GM18511 (cell line): Measurements from ENCODE around the gene SKI.

Experiments
- ATAC-seq: cut with Tn5 transposase; IDR thresholded peaks from one replicate; pipeline ENCODE4 v1.9.1; 2021; ENCODE audit warnings: mild to moderate bottlenecking, moderate library complexity; ENCODE audit not compliant: unreplicated experiment

SKI gene

GRCh38 chr1:2274929-2275475 lies 46.9 kb downstream of the SKI start:
- no peak for ATAC-seq

GRCh38 chr1:2275796-2276536 lies 47.8 kb downstream of the SKI start:
- no peak for ATAC-seq

- ATAC-seq: no peak
These were observed 48.9 kb downstream of the SKI start for GRCh38 chr1:2276803-2277580.

- no peak for ATAC-seq
These were observed 49.8 kb downstream of the SKI start for GRCh38 chr1:2277741-2278488.

- ATAC-seq: no peak
These were observed 50.6 kb downstream of the SKI start for GRCh38 chr1:2278591-2279209.

- no peak for ATAC-seq
These were observed 51.1 kb downstream of the SKI start for GRCh38 chr1:2279210-2279639.

GRCh38 chr1:2279817-2280216 lies 51.7 kb downstream of the SKI start:
- no peak for ATAC-seq

- no peak for ATAC-seq
These were observed 54.6 kb downstream of the SKI start for GRCh38 chr1:2282556-2283270.

- ATAC-seq: no peak
These were observed 55.4 kb downstream of the SKI start for GRCh38 chr1:2283371-2283990.

- no peak for ATAC-seq
These were observed 56.1 kb downstream of the SKI start for GRCh38 chr1:2283991-2284895.

- ATAC-seq: no peak
These were observed 56.8 kb downstream of the SKI start for GRCh38 chr1:2284932-2285331.

- no peak for ATAC-seq
These were observed 58.8 kb downstream of the SKI start for GRCh38 chr1:2286923-2287322.

GRCh38 chr1:2287649-2288048 lies 59.5 kb downstream of the SKI start:
- no peak for ATAC-seq

GRCh38 chr1:2288311-2288710 lies 60.2 kb downstream of the SKI start:
- no peak for ATAC-seq

GRCh38 chr1:2288816-2289536 lies 60.9 kb downstream of the SKI start:
- no peak for ATAC-seq

- ATAC-seq: no peak
These were observed 61.5 kb downstream of the SKI start for GRCh38 chr1:2289607-2290006.

GRCh38 chr1:2290171-2290578 lies 62.1 kb downstream of the SKI start:
- ATAC-seq: peak; percentile 30
